ENCODE data around the gene ANKRD16. TPM values are rescaled to one million over a fixed set of nuclear protein-coding genes. Genes with fewer than 3 reads are reported as not detected.

The ANKRD16 gene
- total and polyA plus RNA-seq, 2 of the 13 experiments (the other 11 are each of a cell fraction or from before 2014, with no cell fraction given): 8.0 to 11.4 TPM

DNA sequence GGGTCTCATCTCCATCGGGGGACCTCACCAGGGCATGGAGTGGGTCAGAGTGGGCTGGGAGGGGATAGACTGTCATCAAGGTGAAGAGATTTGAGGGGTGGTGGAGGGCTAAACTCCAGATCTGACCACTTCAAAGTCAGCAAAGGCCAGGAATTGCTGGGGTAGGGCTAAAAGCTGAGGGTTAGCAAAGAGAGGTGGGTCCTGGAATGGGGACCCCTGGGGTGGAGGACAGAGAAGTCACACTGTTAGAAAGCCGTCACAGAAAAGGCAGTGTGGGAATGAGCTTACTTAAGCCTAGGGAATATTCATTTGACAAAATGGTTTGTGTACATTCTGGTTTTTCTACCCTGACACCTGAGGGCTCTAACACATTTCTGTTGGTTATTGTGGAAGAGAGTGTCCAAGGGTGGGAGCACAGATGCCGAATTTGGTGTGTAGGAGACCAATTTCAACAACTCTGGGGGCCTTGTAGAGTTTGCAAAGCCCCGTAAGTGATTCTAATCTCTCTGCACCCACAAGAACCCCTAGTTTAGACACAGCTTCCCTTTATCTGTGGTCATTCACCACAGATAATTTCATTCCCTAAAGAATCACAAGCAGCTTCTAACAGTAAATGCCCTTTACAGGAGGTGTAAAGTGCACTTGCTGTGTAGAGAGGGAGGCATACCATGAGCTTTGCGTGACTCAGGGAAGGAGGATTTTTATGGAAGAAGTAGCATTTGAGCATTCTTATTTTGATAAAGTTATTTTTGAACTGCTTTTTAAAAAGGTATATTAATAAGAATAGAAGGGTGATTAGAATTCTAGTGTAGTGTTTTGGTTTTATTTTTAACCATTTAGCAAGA is 6.7 kb upstream of the ANKRD16 start:
- no peak overlapping the region for H3K9ac ChIP-seq (ENCODE audit: insufficient read depth, low read depth, low read length)
- in situ Hi-C loops (cut with HindIII; ENCODE audit: extremely low pct_ligation_motif_present, low pct_unique_long_range_greater_than_20kb): no loop called here
- FAIRE-seq (no peak), DNase-seq (ENCODE audit: low spot score) (no peak), ATAC-seq (no peak)
- no peak overlapping the region for H3K27ac ChIP-seq (ENCODE audit: extremely low read length, insufficient read depth, low read length)
- H3K79me2 ChIP-seq (ENCODE audit: insufficient read depth, low read length): peaks cover 40% of the 10 kb centered on the region
- no peak overlapping the region for H2AFZ ChIP-seq (ENCODE audit: low read length)
- H3K36me3 ChIP-seq (replicated peaks in 1 of 2; ENCODE audit: control insufficient read depth in 1 of 2, insufficient read depth in 2 of 2, low read length in 2 of 2): peaks cover 8 to 20% of the 10 kb centered on the region in 2 experiments
- no peaks in the 10 kb centered on the region for H3K27me3 ChIP-seq (ENCODE audit: control insufficient read depth in 1 of 2, insufficient read depth in 2 of 2, low read length in 2 of 2)
- POLR2A ChIA-PET: no interaction called here
- CTCF ChIA-PET (ENCODE audit: low intra/inter-chr PET ratio, low total read pairs): no interaction called here
- TF ChIP-seq SMYD3 (CRISPR knock-in tag; IDR thresholded peaks at IDR 0.05): no peak
- no peak for TF ChIP-seq ZNF652 (CRISPR knock-in tag; IDR thresholded peaks at IDR 0.05; ENCODE audit: borderline replicate concordance, low read depth)
- no peak for TF ChIP-seq THYN1 (CRISPR knock-in tag; IDR thresholded peaks at IDR 0.05; ENCODE audit: borderline replicate concordance, low read depth)
- TF ChIP-seq BORCS8-MEF2B (CRISPR knock-in tag; IDR thresholded peaks at IDR 0.05): no peak
- no peak overlapping the region for H3K4me3 ChIP-seq (replicated peaks in 1 of 3; ENCODE audit: insufficient read depth in 1 of 3, low read depth in 2 of 3, low read length in 3 of 3)
- BruUV-seq (replicated peaks): no TSS peak
- peaks cover 8% of the 10 kb centered on the region; the same call in 1 of the 2 replicates for H4K20me1 ChIP-seq (ENCODE audit: insufficient read depth, low read length)
- 89% methylated on average over 5 of the region's 5 CpGs for WGBS (ENCODE audit: low lambda C conversion rate)
- intact Hi-C loops (cut with micrococcal nuclease; ENCODE audit: unreplicated experiment): no loop called here
- no peak overlapping the region for H3K4me2 ChIP-seq (ENCODE audit: low read depth, low read length)
- no peaks in the 10 kb centered on the region for H3K9me3 ChIP-seq (ENCODE audit: low read length)
- H3K4me1 ChIP-seq (ENCODE audit: insufficient read depth, low read length): peaks cover 20% of the 10 kb centered on the region

DNA sequence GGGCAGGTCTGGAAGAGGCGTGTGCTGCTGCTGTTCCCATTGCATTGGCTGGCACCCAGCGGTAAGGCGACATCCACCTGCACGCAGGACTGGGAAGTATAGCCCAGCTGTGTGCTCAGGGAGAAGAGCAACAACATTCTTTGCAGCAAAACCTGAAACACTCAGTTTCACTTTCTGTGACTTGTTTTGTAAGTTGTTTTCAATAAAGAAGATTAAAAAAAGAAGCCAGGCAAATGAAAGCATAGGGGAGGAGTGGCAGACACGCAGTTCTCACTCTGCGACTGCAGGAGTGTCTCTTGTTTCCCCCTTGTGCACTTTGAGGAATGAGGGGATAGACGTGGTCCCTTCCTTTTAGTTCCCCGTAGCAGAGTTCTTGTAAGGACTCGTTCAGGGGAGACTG is 6.1 kb upstream of the ANKRD16 start:
- Histone ChIP-seq H3K79me2 (ENCODE audit: insufficient read depth, low read length) (peaks cover 46% of the 10 kb centered on the region), H3K4me2 (ENCODE audit: low read depth, low read length) (no peak overlapping the region), H3K4me3 (replicated peaks in 1 of 3; ENCODE audit: insufficient read depth in 1 of 3, low read depth in 2 of 3, low read length in 3 of 3) (no peak overlapping the region), H3K36me3 (replicated peaks in 1 of 2; ENCODE audit: control insufficient read depth in 1 of 2, insufficient read depth in 2 of 2, low read length in 2 of 2) (peaks cover 8 to 20% of the 10 kb centered on the region in 2 experiments), H4K20me1 (ENCODE audit: insufficient read depth, low read length) (peaks cover 8% of the 10 kb centered on the region), H2AFZ (ENCODE audit: low read length) (no peak overlapping the region), H3K9me3 (ENCODE audit: low read length) (no peaks in the 10 kb centered on the region), H3K9ac (ENCODE audit: insufficient read depth, low read depth, low read length) (no peak overlapping the region), H3K4me1 (ENCODE audit: insufficient read depth, low read length) (peaks cover 27% of the 10 kb centered on the region), H3K27ac (ENCODE audit: extremely low read length, insufficient read depth, low read length) (no peak overlapping the region), H3K27me3 (ENCODE audit: control insufficient read depth in 1 of 2, insufficient read depth in 2 of 2, low read length in 2 of 2) (no peaks in the 10 kb centered on the region)
- no peak for DNase-seq (ENCODE audit: low spot score)
- no TSS peak for BruUV-seq (replicated peaks)
- FAIRE-seq: no peak
- in situ Hi-C loops (cut with HindIII; ENCODE audit: extremely low pct_ligation_motif_present, low pct_unique_long_range_greater_than_20kb): no loop called here
- ATAC-seq: no peak
- intact Hi-C loops (cut with micrococcal nuclease; ENCODE audit: unreplicated experiment): no loop called here
- CTCF ChIA-PET (ENCODE audit: low intra/inter-chr PET ratio, low total read pairs): no interaction called here
- POLR2A ChIA-PET: no interaction called here
- WGBS (ENCODE audit: low lambda C conversion rate): 99% methylated on average over 9 of the region's 9 CpGs
- TF ChIP-seq SRF (IDR thresholded peaks at IDR 0.05; ENCODE audit: low read depth, low read length) (no peak), NAIF1 (CRISPR knock-in tag; IDR thresholded peaks at IDR 0.05; ENCODE audit: borderline replicate concordance) (no peak), EZH2 (conservative IDR thresholded peaks at IDR 0.05; ENCODE audit: low read depth, low read length) (no peak)
- TF ChIP-seq, protein P1, sequence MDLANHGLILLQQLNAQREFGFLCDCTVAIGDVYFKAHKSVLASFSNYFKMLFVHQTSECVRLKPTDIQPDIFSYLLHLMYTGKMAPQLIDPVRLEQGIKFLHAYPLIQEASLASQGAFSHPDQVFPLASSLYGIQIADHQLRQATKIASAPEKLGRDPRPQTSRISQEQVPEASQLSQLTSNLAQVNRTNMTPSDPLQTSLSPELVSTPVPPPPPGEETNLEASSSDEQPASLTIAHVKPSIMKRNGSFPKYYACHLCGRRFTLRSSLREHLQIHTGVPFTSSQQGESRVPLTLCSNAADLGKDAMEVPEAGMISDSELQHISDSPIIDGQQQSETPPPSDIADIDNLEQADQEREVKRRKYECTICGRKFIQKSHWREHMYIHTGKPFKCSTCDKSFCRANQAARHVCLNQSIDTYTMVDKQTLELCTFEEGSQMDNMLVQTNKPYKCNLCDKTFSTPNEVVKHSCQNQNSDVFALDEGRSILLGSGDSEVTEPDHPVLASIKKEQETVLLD (CRISPR knock-in tag; IDR thresholded peaks at IDR 0.05; ENCODE audit: low read depth): no peak
- TF ChIP-seq, protein P2, sequence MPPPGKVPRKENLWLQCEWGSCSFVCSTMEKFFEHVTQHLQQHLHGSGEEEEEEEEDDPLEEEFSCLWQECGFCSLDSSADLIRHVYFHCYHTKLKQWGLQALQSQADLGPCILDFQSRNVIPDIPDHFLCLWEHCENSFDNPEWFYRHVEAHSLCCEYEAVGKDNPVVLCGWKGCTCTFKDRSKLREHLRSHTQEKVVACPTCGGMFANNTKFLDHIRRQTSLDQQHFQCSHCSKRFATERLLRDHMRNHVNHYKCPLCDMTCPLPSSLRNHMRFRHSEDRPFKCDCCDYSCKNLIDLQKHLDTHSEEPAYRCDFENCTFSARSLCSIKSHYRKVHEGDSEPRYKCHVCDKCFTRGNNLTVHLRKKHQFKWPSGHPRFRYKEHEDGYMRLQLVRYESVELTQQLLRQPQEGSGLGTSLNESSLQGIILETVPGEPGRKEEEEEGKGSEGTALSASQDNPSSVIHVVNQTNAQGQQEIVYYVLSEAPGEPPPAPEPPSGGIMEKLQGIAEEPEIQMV (CRISPR knock-in tag; IDR thresholded peaks at IDR 0.05; ENCODE audit: low read depth): no peak
- TF ChIP-seq, protein P3, sequence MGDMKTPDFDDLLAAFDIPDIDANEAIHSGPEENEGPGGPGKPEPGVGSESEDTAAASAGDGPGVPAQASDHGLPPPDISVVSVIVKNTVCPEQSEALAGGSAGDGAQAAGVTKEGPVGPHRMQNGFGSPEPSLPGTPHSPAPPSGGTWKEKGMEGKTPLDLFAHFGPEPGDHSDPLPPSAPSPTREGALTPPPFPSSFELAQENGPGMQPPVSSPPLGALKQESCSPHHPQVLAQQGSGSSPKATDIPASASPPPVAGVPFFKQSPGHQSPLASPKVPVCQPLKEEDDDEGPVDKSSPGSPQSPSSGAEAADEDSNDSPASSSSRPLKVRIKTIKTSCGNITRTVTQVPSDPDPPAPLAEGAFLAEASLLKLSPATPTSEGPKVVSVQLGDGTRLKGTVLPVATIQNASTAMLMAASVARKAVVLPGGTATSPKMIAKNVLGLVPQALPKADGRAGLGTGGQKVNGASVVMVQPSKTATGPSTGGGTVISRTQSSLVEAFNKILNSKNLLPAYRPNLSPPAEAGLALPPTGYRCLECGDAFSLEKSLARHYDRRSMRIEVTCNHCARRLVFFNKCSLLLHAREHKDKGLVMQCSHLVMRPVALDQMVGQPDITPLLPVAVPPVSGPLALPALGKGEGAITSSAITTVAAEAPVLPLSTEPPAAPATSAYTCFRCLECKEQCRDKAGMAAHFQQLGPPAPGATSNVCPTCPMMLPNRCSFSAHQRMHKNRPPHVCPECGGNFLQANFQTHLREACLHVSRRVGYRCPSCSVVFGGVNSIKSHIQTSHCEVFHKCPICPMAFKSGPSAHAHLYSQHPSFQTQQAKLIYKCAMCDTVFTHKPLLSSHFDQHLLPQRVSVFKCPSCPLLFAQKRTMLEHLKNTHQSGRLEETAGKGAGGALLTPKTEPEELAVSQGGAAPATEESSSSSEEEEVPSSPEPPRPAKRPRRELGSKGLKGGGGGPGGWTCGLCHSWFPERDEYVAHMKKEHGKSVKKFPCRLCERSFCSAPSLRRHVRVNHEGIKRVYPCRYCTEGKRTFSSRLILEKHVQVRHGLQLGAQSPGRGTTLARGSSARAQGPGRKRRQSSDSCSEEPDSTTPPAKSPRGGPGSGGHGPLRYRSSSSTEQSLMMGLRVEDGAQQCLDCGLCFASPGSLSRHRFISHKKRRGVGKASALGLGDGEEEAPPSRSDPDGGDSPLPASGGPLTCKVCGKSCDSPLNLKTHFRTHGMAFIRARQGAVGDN (CRISPR knock-in tag; IDR thresholded peaks at IDR 0.05): no peak
